OCI-LY1 (cell line): ENCODE measurements around the gene SATB1.

Experiments
- CTCF ChIP-seq: fragments of 200-600 bp; sonication (generic), shearing (Covaris generic); IDR thresholded peaks from 2 replicates; pipeline ENCODE4 v1.5.1; 2017; ENCODE audit warnings: mild to moderate bottlenecking, antibody characterized with exemption, low read length, moderate library complexity, mixed read lengths
- EZH2 ChIP-seq: fragments of 200-600 bp; sonication (generic), shearing (Covaris generic); IDR thresholded peaks from 2 replicates; pipeline ENCODE4 v1.8.0; 2017; ENCODE audit warnings: borderline replicate concordance, mixed run types, mild to moderate bottlenecking, antibody characterized with exemption, low read length, moderate library complexity, mixed read lengths

- TF ChIP-seq CTCF (no peak), EZH2 (no peak)
These were observed 30.6 kb downstream of the SATB1 start for GRCh38 chr3:18394384-18394995.
